K562 (cell line): ENCODE data around the gene SRGAP3. TPM values are rescaled to one million over a fixed set of nuclear protein-coding genes. Genes with fewer than 3 reads are reported as not detected.

Experiments used
- ATAC-seq: fragments of 200-7000 bp; cut with Tn5 transposase; 3 replicates; pipeline ENCODE4 v1.9.1; 2020; ENCODE audit warnings: moderate library complexity
- BruUV-seq: library from RNA; stranded (reverse); fragments of 400-500 nt; replicated peaks from 2 replicates; lab custom pipeline; 2021; lab: Mats Ljungman, UMichigan
- CTCF ChIA-PET: fragments of 300-600 bp; formaldehyde crosslinking; extraction: SDS; loops from one replicate; lab custom pipeline; 2021; ENCODE audit warnings: low intra/inter-chr PET ratio; lab: Yijun Ruan, JAX
- POLR2A ChIA-PET: fragments of 300-600, 350-650 bp; sonication (Branson Sonifier 250); formaldehyde crosslinking; extraction: SDS; loops from one replicate; lab custom pipeline; 2021; ENCODE audit warnings: antibody characterized with exemption, inconsistent platforms; lab: Yijun Ruan, JAX
- DNase-seq, 4 experiments: peaks; one replicate each; pipeline versions ENCODE4 v3.0.0 to v3.0.0-alpha.2; 2011 to 2018; ENCODE audit warnings: low spot score in 3 of 4, mixed read lengths in 3 of 4; ENCODE audit errors: extremely low read depth in 1 of 4
- FAIRE-seq: peaks from 2 replicates; lab custom pipeline; 2011; peaks lifted over from hg19 to GRCh38; lab: Jason Lieb, UNC
- H2AFZ ChIP-seq: 2 replicates; pipeline ENCODE4 v1.6.0; 2011; ENCODE audit warnings: low read depth, low read length, control low read depth, inconsistent platforms
- H3K27ac ChIP-seq: fragments of 200-600 bp; 3 replicates; pipeline ENCODE4 v1.8.0; 2011; ENCODE audit warnings: low read depth, mild to moderate bottlenecking, control low read depth, inconsistent platforms, low read length, moderate library complexity, mixed read lengths; ENCODE audit errors: extremely low read depth
- H3K27me3 ChIP-seq, 2 experiments: fragments of 300-600 bp in 1 of 2; 2 replicates in 1 of 2; 3 replicates in 1 of 2; pipeline versions ENCODE4 v1.6.0 to v1.8.0; 2011; ENCODE audit warnings: inconsistent platforms in 2 of 2, low read length in 2 of 2, mild to moderate bottlenecking in 1 of 2, mixed read lengths in 1 of 2, moderate library complexity in 1 of 2; ENCODE audit not compliant: control insufficient read depth in 2 of 2, insufficient read depth in 2 of 2
- H3K36me3 ChIP-seq: fragments of 300-600 bp; 3 replicates; pipeline ENCODE4 v1.8.0; 2011; ENCODE audit warnings: mild to moderate bottlenecking, low read length, inconsistent platforms; ENCODE audit not compliant: control insufficient read depth, insufficient read depth
- H3K4me1 ChIP-seq, 2 experiments: fragments of 200-600 bp in 1 of 2; replicated peaks in 1 of 2; 2 replicates in 1 of 2; 3 replicates in 1 of 2; pipeline versions ENCODE4 v1.5.1 to v1.8.0; 2011; ENCODE audit warnings: inconsistent platforms in 2 of 2, low read length in 2 of 2, mild to moderate bottlenecking in 1 of 2, mixed read lengths in 1 of 2, moderate library complexity in 1 of 2; ENCODE audit not compliant: control insufficient read depth in 2 of 2, insufficient read depth in 2 of 2
- H3K4me2 ChIP-seq: 2 replicates; pipeline ENCODE4 v1.6.1; 2011; ENCODE audit warnings: low read length, control low read depth, inconsistent platforms, mixed read lengths; ENCODE audit not compliant: insufficient read depth
- H3K4me3 ChIP-seq: fragments of 200-600 bp; sonication (generic), shearing (Covaris generic); 2 replicates; pipeline ENCODE4 v1.5.1; 2016; ENCODE audit warnings: control low read depth, inconsistent platforms
- H3K79me2 ChIP-seq: fragments of 200-600 bp; 3 replicates; pipeline ENCODE4 v1.8.0; 2011; ENCODE audit warnings: low read length, inconsistent platforms; ENCODE audit not compliant: control insufficient read depth, insufficient read depth
- H3K9ac ChIP-seq, 2 experiments: 2 replicates each; pipeline versions ENCODE4 v1.6.0 to v1.6.1; 2011; ENCODE audit warnings: low read depth in 2 of 2, low read length in 2 of 2, control low read depth in 1 of 2, inconsistent platforms in 1 of 2, mild to moderate bottlenecking in 1 of 2, mixed read lengths in 1 of 2; ENCODE audit not compliant: insufficient read depth in 1 of 2
- H3K9me1 ChIP-seq: one replicate; pipeline ENCODE4 v1.6.0; 2011; ENCODE audit warnings: inconsistent platforms, mild to moderate bottlenecking, low read length, moderate library complexity; ENCODE audit not compliant: control insufficient read depth, insufficient read depth
- H3K9me3 ChIP-seq: replicated peaks from 2 replicates; pipeline ENCODE4 v1.5.1; 2011; ENCODE audit warnings: low read depth, low read length, inconsistent platforms; ENCODE audit not compliant: control insufficient read depth, insufficient read depth
- H4K20me1 ChIP-seq: replicated peaks from 2 replicates; pipeline ENCODE4 v1.6.1; 2011; ENCODE audit warnings: low read length, inconsistent platforms, mixed read lengths; ENCODE audit not compliant: control insufficient read depth, insufficient read depth
- BACH1 ChIP-seq: fragments of 200-800 bp; sonication (Bioruptor generic); IDR thresholded peaks from 2 replicates; pipeline ENCODE4 v1.6.1; 2016; ENCODE audit warnings: missing genetic modification characterization, missing compliant biosample characterization
- CBFA2T3 ChIP-seq: fragments of 450-650 bp; IDR thresholded peaks from 2 replicates; pipeline ENCODE4 v1.6.1; 2017
- HDAC1 ChIP-seq, 2 experiments: fragments of 450-650 bp; IDR thresholded peaks; 2 replicates each; pipeline ENCODE4 v1.6.1; 2016 to 2017; ENCODE audit warnings: inconsistent platforms in 1 of 2, mild to moderate bottlenecking in 1 of 2, moderate library complexity in 1 of 2
- MBD2 ChIP-seq: sonication (generic); IDR thresholded peaks from 2 replicates; pipeline ENCODE4 v1.6.1; 2016; ENCODE audit warnings: low read depth, borderline replicate concordance
- NUFIP1 ChIP-seq: fragments of 450-650 bp; IDR thresholded peaks from 2 replicates; pipeline ENCODE4 v1.6.1; 2018; ENCODE audit not compliant: partially characterized antibody
- PHTF2 ChIP-seq: fragments of 250-450 bp; sonication (Bioruptor Pico); IDR thresholded peaks from 2 replicates; pipeline ENCODE4 v1.5.0; 2021; ENCODE audit warnings: mild to moderate bottlenecking
- SAFB2 ChIP-seq: fragments of 200-400 bp; formaldehyde crosslinking; IDR thresholded peaks from 2 replicates; pipeline ENCODE4 v1.6.1; 2018; ENCODE audit warnings: borderline replicate concordance, low read length, low read depth, moderate library complexity; ENCODE audit not compliant: severe bottlenecking
- SMAD2 ChIP-seq: fragments of 150-350 bp; IDR thresholded peaks from 2 replicates; pipeline ENCODE4 v1.6.1; 2014; ENCODE audit warnings: low read depth, mild to moderate bottlenecking, low read length
- TBL1XR1 ChIP-seq, 2 experiments: IDR thresholded peaks; 2 replicates each; pipeline ENCODE4 v1.6.1; 2012; ENCODE audit warnings: improper control_type of control experiment in 2 of 2, low read length in 2 of 2, mild to moderate bottlenecking in 1 of 2
- XRCC3 ChIP-seq: fragments of 450-650 bp; IDR thresholded peaks from 2 replicates; pipeline ENCODE4 v1.6.1; 2017; ENCODE audit warnings: mild to moderate bottlenecking, moderate library complexity
- YBX1 ChIP-seq: fragments of 450-650 bp; IDR thresholded peaks from 2 replicates; pipeline ENCODE4 v1.7.1; 2016; ENCODE audit warnings: mild to moderate bottlenecking
- ZKSCAN1 ChIP-seq: fragments of 150-350 bp; IDR thresholded peaks from 2 replicates; pipeline ENCODE4 v1.6.1; 2016; ENCODE audit warnings: low read depth, low read length
- ZNF655 ChIP-seq: fragments of 250-450 bp; sonication (Bioruptor Pico); IDR thresholded peaks from 2 replicates; pipeline ENCODE4 v1.5.0; 2021
- ZNF76 ChIP-seq: fragments of 250-450 bp; sonication (Bioruptor Pico); IDR thresholded peaks from 2 replicates; pipeline ENCODE4 v1.4.0; 2020; ENCODE audit warnings: mild to moderate bottlenecking, moderate library complexity, borderline replicate concordance
- WGBS: fragments of 100-300 bp; shearing (Covaris generic); methylation state at CpG from one replicate; pipeline ENCODE4 v1.1.6; 2016; ENCODE audit warnings: low coverage, mixed read lengths; ENCODE audit not compliant: insufficient coverage; ENCODE audit errors: missing lambda C conversion rate; 5-methylcytosine and 5-hydroxymethylcytosine counted together
- in situ Hi-C: fragments of 300-500 bp; cut with MboI; formaldehyde crosslinking; loops from 4 replicates; pipeline ENCODE4 v1.15.0; 2018; ENCODE audit warnings: inconsistent platforms, mixed read lengths
- intact Hi-C: fragments of 100-400 bp; cut with micrococcal nuclease; formaldehyde crosslinking; loops from 2 replicates; pipeline ENCODE4 v1.14.2; 2022
- polyA plus RNA-seq, 8 experiments: library from polyadenylated mRNA; depleted of rRNA in 4 of 8; stranded (reverse) in 5 of 8; unstranded in 3 of 8; fragments of >200 nt; fragmentation: Nextera tagmentation in 2 of 8; fragmentation: Illumina TruSeq in 1 of 8; extraction: Ambion mirVana in 2 of 8; extraction: Trizol in 1 of 8; gene quantifications; 2 replicates each; pipeline versions ENCODE4 v1.2.1 to v1.2.3, GENCODE V29; 2011 to 2014; ENCODE audit warnings: inconsistent platforms in 1 of 8, missing spikeins in 1 of 8
- total RNA-seq, 7 experiments: library from RNA; depleted of rRNA in 6 of 7; stranded (reverse); fragments of >200 nt in 6 of 7; fragmentation: Illumina TruSeq in 2 of 7; extraction: Trizol in 2 of 7; gene quantifications; 2 replicates each; pipeline versions ENCODE4 v1.2.1 to v1.2.3, GENCODE V29; 2011 to 2021; ENCODE audit warnings: low replicate concordance in 1 of 7
- TF ChIP-seq, protein P1 (sequence below): sonication (generic); formaldehyde crosslinking; IDR thresholded peaks from 2 replicates; pipeline ENCODE4 v1.8.0; 2022; ENCODE audit warnings: mild to moderate bottlenecking, missing genetic modification reagents
- TF ChIP-seq, protein P2 (sequence below): fragments of 250-450 bp; sonication (Bioruptor Pico); IDR thresholded peaks from 2 replicates; pipeline ENCODE4 v1.9.0; 2021; ENCODE audit warnings: mild to moderate bottlenecking

SRGAP3 gene
- total and polyA plus RNA-seq, 9 of the 15 experiments (the other 6 are each of a cell fraction or from before 2014, with no cell fraction given), result 0.11 to 0.85 (median 0.35) TPM; not detected in 2

GRCh38 chr3:9124730-9125129, 124.7 kb downstream of the SRGAP3 start:
- Histone ChIP-seq H2AFZ (no peak overlapping the region), H3K4me1 (no peaks in the 10 kb centered on the region), H3K9ac (no peak overlapping the region), H3K9me3 (no peaks in the 10 kb centered on the region), H4K20me1 (peaks cover 7% of the 10 kb centered on the region; the same call in 1 of the 2 replicates), H3K4me3 (no peak overlapping the region), H3K27ac (no peak overlapping the region), H3K79me2 (no peaks in the 10 kb centered on the region), H3K9me1 (no peaks in the 10 kb centered on the region), H3K27me3 (peaks cover 29 to 51% of the 10 kb centered on the region in 2 experiments), H3K4me2 (no peak overlapping the region), H3K36me3 (no peaks in the 10 kb centered on the region)
- no peak for DNase-seq
- CTCF ChIA-PET, result interaction anchor here (0.7 kb wide), 1 partner anchor 413 kb away, joined by 3 read pairs; no protein-coding TSS in a partner anchor
- TF ChIP-seq, protein P1, sequence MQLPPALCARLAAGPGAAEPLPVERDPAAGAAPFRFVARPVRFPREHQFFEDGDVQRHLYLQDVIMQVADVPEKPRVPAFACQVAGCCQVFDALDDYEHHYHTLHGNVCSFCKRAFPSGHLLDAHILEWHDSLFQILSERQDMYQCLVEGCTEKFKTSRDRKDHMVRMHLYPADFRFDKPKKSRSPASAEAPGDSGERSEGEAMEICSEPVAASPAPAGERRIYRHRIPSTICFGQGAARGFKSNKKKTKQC, result no peak
- no peak for TF ChIP-seq SMAD2
- under 1% methylated on average over 15 of the region's 15 CpGs for WGBS
- POLR2A ChIA-PET, result interaction anchor here (0.6 to 1.5 kb wide), 3 partner anchors 11 to 170 kb away, joined by 3 to 4 read pairs (median 3); no protein-coding TSS in a partner anchor
- intact Hi-C loops (no loop called here), in situ Hi-C loops (no loop called here)
- no peak for ATAC-seq
- no TSS peak for BruUV-seq
- no peak for FAIRE-seq

DNA sequence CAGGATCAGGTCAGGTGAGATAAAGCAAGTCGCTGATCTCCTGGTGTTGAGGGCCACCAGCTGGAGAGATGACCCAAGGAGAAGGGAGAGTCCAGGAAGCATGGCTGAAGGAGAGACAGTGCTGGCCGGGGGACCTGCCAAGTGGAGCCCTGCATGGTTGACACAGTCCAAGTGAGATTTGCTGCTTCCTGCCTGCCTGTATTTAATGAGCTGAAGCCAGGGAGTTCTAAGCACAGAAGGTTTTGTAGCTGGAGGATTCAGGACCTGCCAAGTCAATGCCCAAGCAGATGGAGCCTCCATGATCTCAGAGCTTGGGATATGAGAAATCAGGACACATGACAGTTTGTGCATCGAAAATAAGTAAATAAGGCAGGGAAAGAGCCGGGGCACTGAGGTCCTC, 125.6 kb downstream of the SRGAP3 start:
- BruUV-seq, result no TSS peak
- Histone ChIP-seq H3K27ac (no peak overlapping the region), H3K9me3 (no peaks in the 10 kb centered on the region), H3K4me3 (no peak overlapping the region), H4K20me1 (peaks cover 7% of the 10 kb centered on the region; the same call in 1 of the 2 replicates), H2AFZ (no peak overlapping the region), H3K9ac (no peak overlapping the region), H3K79me2 (no peaks in the 10 kb centered on the region), H3K36me3 (no peaks in the 10 kb centered on the region), H3K4me2 (no peak overlapping the region), H3K9me1 (no peaks in the 10 kb centered on the region), H3K4me1 (no peaks in the 10 kb centered on the region), H3K27me3 (peaks cover 29 to 59% of the 10 kb centered on the region in 2 experiments)
- in situ Hi-C loops (no loop called here), intact Hi-C loops (no loop called here)
- POLR2A ChIA-PET, result interaction anchor here (0.7 to 1.0 kb wide), 2 partner anchors 12 to 14 kb away, joined by 3 read pairs; no protein-coding TSS in a partner anchor
- DNase-seq (no peak), FAIRE-seq (no peak), ATAC-seq (no peak)
- CTCF ChIA-PET, result no interaction called here
- 0% methylated on average over 4 of the region's 4 CpGs for WGBS
- TF ChIP-seq YBX1 (no peak), BACH1 (tag) (no peak), ZNF655 (CRISPR knock-in tag) (no peak), SAFB2 (no peak), CBFA2T3 (no peak), HDAC1 (IDR thresholded peaks at IDR 0.05) (no peak), MBD2 (no peak), ZKSCAN1 (no peak), TBL1XR1 (IDR thresholded peaks at IDR 0.05; ENCODE audit: low read length in 2 of 2) (no peak), NUFIP1 (no peak), XRCC3 (no peak), ZNF76 (CRISPR knock-in tag) (no peak), PHTF2 (CRISPR knock-in tag) (no peak)
- TF ChIP-seq, protein P2, sequence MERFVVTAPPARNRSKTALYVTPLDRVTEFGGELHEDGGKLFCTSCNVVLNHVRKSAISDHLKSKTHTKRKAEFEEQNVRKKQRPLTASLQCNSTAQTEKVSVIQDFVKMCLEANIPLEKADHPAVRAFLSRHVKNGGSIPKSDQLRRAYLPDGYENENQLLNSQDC (CRISPR knock-in tag), result no peak
